Hepatocyte (in vitro differentiated cells): ENCODE results near the gene ALDOC. TPM values are rescaled to one million over a fixed set of nuclear protein-coding genes. Genes with fewer than 3 reads are reported as not detected.
"Not testable (repeated sequence)": the region's sequence is repeated elsewhere in the genome, so short reads cannot be mapped to it uniquely, and the experiment has no call there.

ENCODE experiments used
- DNase-seq: peaks from one replicate; pipeline ENCODE4 v3.0.0-alpha.2; 2016; ENCODE audit warnings: low spot score
- H2AFZ ChIP-seq: fragments of 200-600 bp; sonication (generic); 2 replicates; pipeline ENCODE4 v1.6.0; 2016; ENCODE audit warnings: antibody characterized with exemption, mild to moderate bottlenecking
- H3K27ac ChIP-seq: fragments of 200-600 bp; sonication (generic); 2 replicates; pipeline ENCODE4 v1.5.1; 2016; ENCODE audit warnings: mild to moderate bottlenecking
- H3K27me3 ChIP-seq: fragments of 200-600 bp; sonication (generic); 2 replicates; pipeline ENCODE4 v1.6.1; 2016
- H3K36me3 ChIP-seq: fragments of 200-600 bp; sonication (generic); replicated peaks from 2 replicates; pipeline ENCODE4 v1.5.1; 2016; ENCODE audit warnings: low read depth; ENCODE audit not compliant: insufficient read depth
- H3K4me1 ChIP-seq: fragments of 200-600 bp; sonication (generic); 2 replicates; pipeline ENCODE4 v1.5.1; 2016; ENCODE audit warnings: mild to moderate bottlenecking, moderate library complexity; ENCODE audit not compliant: insufficient read depth
- H3K4me2 ChIP-seq: fragments of 200-600 bp; sonication (generic); 2 replicates; pipeline ENCODE4 v1.6.0; 2016
- H3K4me3 ChIP-seq: fragments of 200-600 bp; sonication (generic); 2 replicates; pipeline ENCODE4 v1.5.1; 2016; ENCODE audit warnings: mild to moderate bottlenecking
- H3K79me2 ChIP-seq: fragments of 200-600 bp; sonication (generic); 2 replicates; pipeline ENCODE4 v1.6.0; 2017; ENCODE audit warnings: mild to moderate bottlenecking
- H3K9me2 ChIP-seq: fragments of 200-600 bp; sonication (generic); replicated peaks from 2 replicates; pipeline ENCODE4 v1.6.0; 2017; ENCODE audit warnings: mild to moderate bottlenecking; ENCODE audit not compliant: insufficient read depth
- H3K9me3 ChIP-seq: fragments of 200-600 bp; sonication (generic); 2 replicates; pipeline ENCODE4 v1.5.1; 2016; ENCODE audit warnings: low read depth, mild to moderate bottlenecking
- H4K20me1 ChIP-seq: fragments of 200-600 bp; sonication (generic); 2 replicates; pipeline ENCODE4 v1.6.0; 2016; ENCODE audit warnings: mild to moderate bottlenecking; ENCODE audit not compliant: insufficient read depth, poor library complexity, severe bottlenecking
- CTCF ChIP-seq: fragments of 200-600 bp; sonication (generic); IDR thresholded peaks from 2 replicates; pipeline ENCODE4 v1.5.1; 2016; ENCODE audit warnings: antibody characterized with exemption, mild to moderate bottlenecking; ENCODE audit not compliant: poor library complexity
- EZH2 ChIP-seq: fragments of 200-600 bp; sonication (generic); IDR thresholded peaks from 2 replicates; pipeline ENCODE4 v1.6.1; 2016; ENCODE audit warnings: antibody characterized with exemption, mild to moderate bottlenecking, borderline replicate concordance
- EZH2phosphoT487 ChIP-seq: fragments of 200-600 bp; sonication (generic); IDR thresholded peaks from one replicate; pipeline ENCODE4 v1.6.1; 2018; ENCODE audit warnings: antibody characterized with exemption, mild to moderate bottlenecking, low read depth, moderate library complexity; ENCODE audit not compliant: unreplicated experiment, severe bottlenecking
- WGBS: methylation state at CpG from one replicate; pipeline ENCODE4 v1.1.6; 2016; ENCODE audit warnings: low lambda C conversion rate; ENCODE audit errors: missing lambda C conversion rate; 5-methylcytosine and 5-hydroxymethylcytosine counted together
- polyA plus RNA-seq: library from polyadenylated mRNA; unstranded; fragments of >200 nt; fragmentation: Nextera tagmentation; extraction: Ambion mirVana; gene quantifications from 2 replicates; pipeline ENCODE4 v1.2.1, GENCODE V29; 2016
- total RNA-seq: library from RNA; depleted of rRNA; stranded (reverse); fragments of >200 nt; gene quantifications from 2 replicates; pipeline ENCODE4 v1.2.3, GENCODE V29; 2014

The ALDOC gene
- total and polyA plus RNA-seq, 2 experiments from 2014 or later, result 14.9 to 31.8 TPM

GRCh38 chr17:28577466-28577824 is 750 bp upstream of the ALDOC start:
- no peak overlapping the region for H3K4me2 ChIP-seq
- 96% methylated on average over 3 of the region's 3 CpGs for WGBS
- no peaks in the 10 kb centered on the region for H3K36me3 ChIP-seq
- no peak for TF ChIP-seq CTCF
- no peak for TF ChIP-seq EZH2
- no peak for TF ChIP-seq EZH2phosphoT487
- H3K27ac ChIP-seq, result no peak overlapping the region
- no peak for DNase-seq
- H3K79me2 ChIP-seq, result no peaks in the 10 kb centered on the region
- H3K4me3 ChIP-seq, result no peak overlapping the region
- no peaks in the 10 kb centered on the region for H4K20me1 ChIP-seq
- no peak overlapping the region for H2AFZ ChIP-seq
- H3K9me2 ChIP-seq, result no peaks in the 10 kb centered on the region
- no peaks in the 10 kb centered on the region for H3K27me3 ChIP-seq
- H3K4me1 ChIP-seq, result peaks cover 5% of the 10 kb centered on the region
- no peaks in the 10 kb centered on the region for H3K9me3 ChIP-seq

- H3K27me3 ChIP-seq, H3K36me3 ChIP-seq, H3K4me3 ChIP-seq, H3K4me2 ChIP-seq, H4K20me1 ChIP-seq, H3K9me3 ChIP-seq, H3K79me2 ChIP-seq, H3K27ac ChIP-seq, H2AFZ ChIP-seq, H3K9me2 ChIP-seq, DNase-seq: not testable (repeated sequence)
- H3K4me1 ChIP-seq, result peaks cover 12% of the 10 kb centered on the region
- 87% methylated on average over 3 of the region's 3 CpGs for WGBS
Observed at GRCh38 chr17:28576016-28576415, 679 bp downstream of the ALDOC start.

GRCh38 chr17:28575126-28575795 is 1.4 kb downstream of the ALDOC start:
- WGBS, result 89% methylated on average over 14 of the region's 14 CpGs
- no peak overlapping the region for H3K4me3 ChIP-seq
- no peak for DNase-seq
- H3K36me3 ChIP-seq, result no peaks in the 10 kb centered on the region
- H3K27me3 ChIP-seq, result no peaks in the 10 kb centered on the region
- peaks cover 12% of the 10 kb centered on the region for H3K4me1 ChIP-seq
- H3K4me2 ChIP-seq, result no peak overlapping the region
- no peaks in the 10 kb centered on the region for H3K9me3 ChIP-seq
- TF ChIP-seq EZH2 (no peak), CTCF (no peak), EZH2phosphoT487 (no peak)
- peaks cover 6% of the 10 kb centered on the region for H3K79me2 ChIP-seq
- no peak overlapping the region for H3K27ac ChIP-seq
- no peak overlapping the region for H2AFZ ChIP-seq
- H4K20me1 ChIP-seq, result no peaks in the 10 kb centered on the region
- H3K9me2 ChIP-seq, result no peaks in the 10 kb centered on the region

- Histone ChIP-seq H3K27me3 (no peaks in the 10 kb centered on the region), H3K79me2 (peaks cover 14% of the 10 kb centered on the region), H3K4me3 (no peak overlapping the region), H3K4me2 (no peak overlapping the region), H3K4me1 (peaks cover 12% of the 10 kb centered on the region), H3K9me3 (no peaks in the 10 kb centered on the region), H3K9me2 (no peaks in the 10 kb centered on the region), H4K20me1 (no peaks in the 10 kb centered on the region), H2AFZ (no peak overlapping the region), H3K36me3 (no peaks in the 10 kb centered on the region), H3K27ac (no peak overlapping the region)
- 93% methylated on average over 7 of the region's 7 CpGs for WGBS
- DNase-seq, result no peak
- TF ChIP-seq EZH2 (no peak), EZH2phosphoT487 (no peak), CTCF (no peak)
Observed at GRCh38 chr17:28574526-28574925, 2.2 kb downstream of the ALDOC start.
